ENCODE results near the gene C11orf42.

GRCh38 chr11:6197466-6198200 lies 7.7 kb upstream of the C11orf42 start:
- TF ChIP-seq POLR2A (IDR thresholded peaks at IDR 0.05) (no peak), CTCF (IDR thresholded peaks at IDR 0.05) (no peak)
